ENCODE data around the gene ZNF892.

ZNF892 gene

DNA sequence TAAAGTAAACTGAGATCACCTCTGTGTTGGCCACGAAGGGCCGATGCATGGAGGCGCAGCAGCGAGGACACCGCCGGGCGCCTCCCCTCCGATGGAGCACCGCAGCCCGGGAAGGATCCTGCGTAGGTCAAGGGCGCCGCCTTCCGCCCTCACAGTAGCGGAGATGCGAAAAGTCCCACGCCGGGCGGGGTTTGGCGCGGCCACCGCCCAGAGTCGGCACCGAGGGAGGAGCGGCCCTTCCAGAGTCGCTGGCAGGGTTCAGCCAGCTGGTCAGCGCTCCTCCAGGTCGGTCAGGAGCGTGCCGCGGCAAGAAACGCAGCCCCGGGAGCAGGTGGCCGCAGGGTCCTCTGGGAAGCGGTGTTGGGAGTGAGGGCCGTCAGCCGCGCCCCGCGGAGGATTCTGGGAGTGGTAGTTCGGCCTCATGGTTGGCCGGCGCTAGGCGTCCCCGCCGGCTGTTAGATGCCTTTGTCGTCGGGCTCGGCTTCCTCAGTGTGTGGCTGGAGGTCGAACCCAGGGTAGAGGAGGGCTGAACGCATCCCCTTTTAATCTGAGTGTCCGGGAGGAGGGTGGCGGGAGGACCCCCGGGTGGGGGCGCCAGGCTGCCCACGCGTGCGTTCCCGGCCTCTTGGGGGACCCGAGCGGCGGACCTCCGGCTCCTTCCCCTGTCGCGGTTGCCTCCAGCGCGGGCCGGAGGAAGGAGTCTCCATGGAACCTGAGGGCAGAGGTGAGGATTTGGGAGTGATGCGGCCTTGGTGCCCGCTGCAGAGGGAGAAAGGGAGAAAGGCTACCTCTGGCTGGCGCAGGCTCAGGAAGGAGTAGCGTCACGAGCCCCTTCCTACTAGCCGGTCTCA, at the start of gene ZNF892:
Gene ZNF892 (plus strand): TSS at position 411 of the 851 bp plus-strand sequence. CDS start 295 bp downstream, at position 706.
- TF ChIP-seq CREB1 (IDR thresholded peaks at IDR 0.05; ENCODE audit: low read depth), result peak; percentile 54; the same call in 1 of the 2 replicates
- no peak for TF ChIP-seq CEBPB (IDR thresholded peaks at IDR 0.05)
- TF ChIP-seq RAD21 (IDR thresholded peaks at IDR 0.05; ENCODE audit: low read depth), result peak; percentile 63
- TF ChIP-seq USF1 (IDR thresholded peaks at IDR 0.05), result peak; percentile 56; the same call in 1 of the 2 replicates
- TF ChIP-seq TCF12 (IDR thresholded peaks at IDR 0.05; ENCODE audit: low read depth), result 0 out of 2 replicates have a peak, but pooled peaks have one; percentile 60
- no peak for TF ChIP-seq EGR1 (IDR thresholded peaks at IDR 0.05)
- TF ChIP-seq REST (IDR thresholded peaks at IDR 0.05; ENCODE audit: low read depth), result 0 out of 2 replicates have a peak, but pooled peaks have one; percentile 9
- TF ChIP-seq YY1 (IDR thresholded peaks at IDR 0.05; ENCODE audit: low read depth), result peak; percentile 52; the same call in 1 of the 2 replicates
- TF ChIP-seq, protein P1, sequence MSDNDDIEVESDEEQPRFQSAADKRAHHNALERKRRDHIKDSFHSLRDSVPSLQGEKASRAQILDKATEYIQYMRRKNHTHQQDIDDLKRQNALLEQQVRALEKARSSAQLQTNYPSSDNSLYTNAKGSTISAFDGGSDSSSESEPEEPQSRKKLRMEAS (IDR thresholded peaks at IDR 0.05), result peak; percentile 91
- TF ChIP-seq FOXM1 (IDR thresholded peaks at IDR 0.05; ENCODE audit: borderline replicate concordance, low read depth), result no peak
- peak; percentile 44; the same call in 1 of the 2 replicates for TF ChIP-seq TAF1 (IDR thresholded peaks at IDR 0.05; ENCODE audit: low read depth)

- TF ChIP-seq USF1 (IDR thresholded peaks at IDR 0.05) (no peak), RAD21 (IDR thresholded peaks at IDR 0.05; ENCODE audit: low read depth) (no peak), REST (IDR thresholded peaks at IDR 0.05; ENCODE audit: low read depth) (no peak), EP300 (IDR thresholded peaks at IDR 0.05; ENCODE audit: borderline replicate concordance) (no peak), CREB1 (IDR thresholded peaks at IDR 0.05; ENCODE audit: low read depth) (no peak), YY1 (IDR thresholded peaks at IDR 0.05; ENCODE audit: low read depth) (no peak), EGR1 (IDR thresholded peaks at IDR 0.05) (no peak), TAF1 (IDR thresholded peaks at IDR 0.05; ENCODE audit: low read depth) (no peak), CEBPB (IDR thresholded peaks at IDR 0.05) (no peak)
Measured at GRCh38 chr2:95158441-95158840, 48.9 kb upstream of the ZNF892 start.

DNA sequence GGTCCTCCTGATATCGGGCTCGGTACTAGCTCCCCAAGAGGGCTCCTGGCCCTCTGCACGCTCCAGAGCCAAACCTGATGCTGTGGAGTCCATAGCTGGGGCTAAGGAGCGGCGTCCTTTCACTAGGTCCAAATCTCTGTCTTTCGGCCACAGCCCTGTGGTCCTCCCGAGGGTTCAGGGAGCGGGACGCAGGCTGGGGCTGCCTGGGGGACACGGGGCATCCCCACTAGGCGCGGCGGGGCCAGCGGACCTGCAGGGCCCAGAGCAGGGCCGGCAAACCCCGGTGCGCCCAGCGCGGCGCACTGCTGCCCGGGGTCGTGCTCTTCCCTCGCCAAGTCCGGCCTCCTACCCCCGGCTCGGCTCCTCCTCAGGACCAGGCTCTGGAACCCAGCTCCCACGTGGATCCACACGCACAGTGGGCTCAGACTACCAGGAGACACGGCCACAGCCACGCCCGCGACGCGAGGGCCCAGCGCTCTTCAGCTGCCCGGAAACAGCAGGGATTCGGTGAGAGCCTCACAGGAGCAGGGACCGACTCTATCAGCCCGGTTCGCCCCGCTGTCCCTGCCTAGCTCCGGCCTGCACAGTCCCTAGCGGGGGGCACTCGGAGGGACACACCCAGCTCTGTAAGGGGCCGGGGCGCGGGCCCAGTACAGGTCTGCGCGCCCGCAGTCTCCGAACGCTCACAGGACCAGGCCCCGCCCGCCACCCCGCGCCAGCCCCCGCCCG, 48.3 kb upstream of the ZNF892 start:
- TF ChIP-seq EGR1 (IDR thresholded peaks at IDR 0.05), result no peak
- TF ChIP-seq ZBTB7A (IDR thresholded peaks at IDR 0.05; ENCODE audit: low read depth), result 0 out of 2 replicates have a peak, but pooled peaks have one; percentile 30
- TF ChIP-seq YY1 (IDR thresholded peaks at IDR 0.05; ENCODE audit: low read depth), result no peak
- no peak for TF ChIP-seq EP300 (IDR thresholded peaks at IDR 0.05; ENCODE audit: borderline replicate concordance)
- TF ChIP-seq RAD21 (IDR thresholded peaks at IDR 0.05; ENCODE audit: low read depth), result no peak
- TF ChIP-seq TCF12 (IDR thresholded peaks at IDR 0.05; ENCODE audit: low read depth), result no peak
- no peak for TF ChIP-seq CEBPB (IDR thresholded peaks at IDR 0.05)
- no peak for TF ChIP-seq CREB1 (IDR thresholded peaks at IDR 0.05; ENCODE audit: low read depth)
- TF ChIP-seq, protein P1 (IDR thresholded peaks at IDR 0.05), result peak; percentile 67
- TF ChIP-seq NFIC (IDR thresholded peaks at IDR 0.05), result no peak
- no peak for TF ChIP-seq FOXM1 (IDR thresholded peaks at IDR 0.05; ENCODE audit: borderline replicate concordance, low read depth)
- TF ChIP-seq REST (IDR thresholded peaks at IDR 0.05; ENCODE audit: low read depth), result no peak
